CD4-positive, alpha-beta T cell treated with Interleukin-2 at 100 ng/mL for 4 hours (primary cell): ENCODE data around the gene ITGA11.

Experiments
- DNase-seq: peaks from one replicate; pipeline ENCODE4 v3.0.0-alpha.2; 2020; ENCODE audit warnings: low spot score

Gene ITGA11

DNA sequence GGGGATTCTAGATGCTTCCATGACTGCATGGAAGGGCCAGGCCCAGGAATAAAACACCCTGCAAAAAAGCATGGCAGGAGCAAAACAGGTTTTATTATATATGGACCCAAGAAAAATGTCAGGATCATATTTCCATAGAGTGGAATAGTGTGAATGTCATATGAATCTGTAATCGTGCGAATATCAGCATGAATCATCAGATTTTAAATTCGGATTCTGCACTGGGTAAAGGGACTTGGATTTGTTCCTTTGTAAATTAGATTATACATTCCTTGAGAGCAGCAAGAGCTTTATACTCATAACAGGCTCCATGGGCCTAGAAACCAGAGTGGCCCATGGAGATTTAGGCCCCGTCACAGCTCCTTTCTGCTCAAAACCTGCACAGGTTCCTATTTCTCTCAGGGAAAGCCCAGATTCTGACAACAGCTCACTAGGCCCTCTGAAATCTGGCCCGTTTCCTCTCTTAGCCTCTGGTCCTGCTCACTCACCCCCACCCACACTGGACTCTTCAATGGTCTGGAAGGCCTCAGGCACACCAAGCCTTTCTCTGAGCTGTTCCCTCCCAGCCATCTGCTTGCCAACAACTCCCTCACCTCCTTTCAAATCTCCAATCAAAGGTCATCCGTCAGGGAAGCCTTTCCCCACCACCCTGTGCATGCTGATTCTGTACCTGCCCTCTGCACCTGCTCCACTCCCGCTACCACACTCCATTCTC lies 78.4 kb downstream of the ITGA11 start:
- no peak for DNase-seq

DNA sequence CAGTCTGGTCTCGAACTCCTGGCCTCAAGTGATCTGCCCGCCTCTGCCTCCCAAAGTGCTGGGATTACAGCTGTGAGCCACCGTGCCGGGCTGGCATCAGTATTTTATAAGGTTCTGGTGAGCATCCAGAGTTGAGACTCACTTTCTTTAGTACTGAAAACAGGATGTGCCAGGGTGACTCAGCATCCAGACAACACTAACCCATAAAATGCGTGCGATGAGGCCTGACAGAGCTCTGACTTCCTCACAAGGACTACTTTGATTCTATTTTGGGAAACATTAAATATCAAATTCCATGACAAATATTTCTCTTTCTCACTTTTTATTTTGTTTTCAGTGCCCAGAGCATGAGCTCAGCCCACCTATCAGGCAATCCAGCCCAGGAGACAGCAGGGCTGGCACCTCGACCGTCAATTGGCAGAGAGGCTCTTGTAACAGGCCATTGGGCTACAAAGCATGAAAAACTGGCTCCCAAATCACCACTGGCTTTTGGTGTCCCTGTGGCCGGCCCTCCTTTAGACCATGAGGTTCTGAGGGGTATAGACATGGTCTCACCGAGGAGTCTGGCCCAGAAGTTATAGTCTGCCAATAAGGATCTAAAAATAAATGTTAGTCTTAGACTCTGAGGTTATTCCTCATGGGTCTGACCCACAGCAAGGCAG lies 79.4 kb downstream of the ITGA11 start:
- no peak for DNase-seq

DNA sequence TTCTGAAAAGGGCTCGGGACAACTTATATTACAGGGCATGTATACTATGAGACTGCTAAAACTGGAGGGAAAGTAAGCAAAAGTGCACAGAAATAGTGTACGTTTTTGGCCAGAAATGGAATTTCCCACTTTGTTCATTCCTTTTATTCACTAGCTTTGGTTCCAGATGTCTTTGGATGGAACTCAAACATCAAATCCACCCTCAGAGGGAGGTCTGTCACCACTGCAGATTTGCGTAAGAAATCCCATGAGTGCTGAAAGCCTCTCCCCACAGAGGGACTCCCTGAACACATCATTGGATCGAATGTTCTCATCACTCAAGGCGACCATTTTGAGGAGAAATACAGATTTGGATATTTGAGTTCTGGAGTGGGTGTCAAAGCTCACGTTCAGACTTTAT lies 82.8 kb downstream of the ITGA11 start:
- no peak for DNase-seq

DNA sequence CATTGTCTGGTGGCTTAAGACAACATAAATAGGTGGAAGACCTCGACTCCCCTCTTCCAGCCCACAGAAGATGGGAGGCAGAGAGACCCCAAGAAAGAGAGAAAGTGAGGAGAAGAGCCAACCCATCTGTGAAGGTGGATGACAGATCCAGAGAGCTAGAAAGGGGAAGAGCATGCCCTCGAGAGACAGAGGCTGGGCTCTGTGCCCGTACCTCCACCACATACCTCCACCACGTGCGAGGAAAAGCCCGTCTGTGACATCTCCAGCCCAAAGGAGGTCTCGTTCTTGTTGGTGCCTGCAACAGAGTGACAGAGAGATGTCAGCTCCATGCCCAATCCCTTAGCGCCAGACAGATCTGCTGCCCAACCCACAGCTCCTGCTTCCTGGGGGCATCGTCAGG lies 83.4 kb downstream of the ITGA11 start:
- no peak for DNase-seq

DNA sequence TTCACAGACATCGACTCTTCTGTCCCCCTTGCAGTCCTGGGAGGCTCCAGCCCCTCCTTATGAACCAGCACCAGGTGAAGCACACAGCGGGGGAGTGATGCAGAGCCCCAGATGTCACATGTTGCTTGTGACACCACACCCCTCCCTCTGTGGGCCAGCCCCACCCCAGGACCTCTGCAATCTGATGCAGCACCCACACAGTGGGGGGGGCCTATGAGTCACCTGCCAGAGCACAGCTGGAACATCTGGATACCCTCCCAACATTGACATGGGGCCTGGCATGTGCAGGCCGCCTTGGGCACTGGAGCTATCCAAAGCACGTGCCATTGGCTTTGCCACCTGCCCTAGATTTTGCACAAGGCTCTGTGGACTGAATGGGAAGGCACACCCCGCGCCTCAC lies 83.9 kb downstream of the ITGA11 start:
- no peak for DNase-seq

DNA sequence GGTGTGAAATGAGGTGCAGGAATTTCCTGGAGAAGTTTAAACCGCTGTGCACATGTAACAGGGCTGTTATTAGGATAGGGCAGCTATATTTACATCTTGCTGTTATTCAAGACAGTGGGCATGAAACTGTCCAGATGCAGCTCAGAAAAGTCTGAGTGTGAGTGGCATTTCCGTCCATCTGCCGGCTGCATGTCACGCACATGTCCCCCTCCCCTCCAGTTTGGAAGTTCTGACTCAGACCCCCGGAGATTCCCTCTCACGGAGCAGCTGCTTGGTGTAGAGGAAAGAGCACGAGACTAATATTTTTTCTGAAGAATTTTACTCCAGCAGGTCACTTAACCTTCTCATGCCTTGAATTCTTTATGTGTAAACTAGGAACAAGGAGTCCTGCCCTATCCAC lies 84.6 kb downstream of the ITGA11 start:
- no peak for DNase-seq

DNA sequence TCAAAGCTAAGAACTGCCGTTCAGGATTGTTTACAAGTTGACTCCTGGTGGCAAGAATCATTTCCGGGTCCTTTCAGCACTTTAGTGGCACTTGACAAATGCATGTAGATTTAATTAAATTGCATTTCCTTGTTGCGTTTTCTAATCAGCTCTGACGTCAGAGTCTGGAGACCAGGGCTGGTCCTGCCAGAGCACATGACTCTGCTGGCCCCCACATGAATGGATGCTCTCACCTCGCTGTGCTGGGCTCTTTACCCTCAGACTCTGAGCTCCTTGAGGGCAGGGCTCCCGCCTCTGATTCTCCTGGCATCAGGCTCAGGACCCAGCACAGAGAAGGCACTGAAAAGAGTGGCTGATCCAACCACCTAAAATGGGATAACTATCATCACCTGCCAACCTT lies 85.0 kb downstream of the ITGA11 start:
- no peak for DNase-seq

DNA sequence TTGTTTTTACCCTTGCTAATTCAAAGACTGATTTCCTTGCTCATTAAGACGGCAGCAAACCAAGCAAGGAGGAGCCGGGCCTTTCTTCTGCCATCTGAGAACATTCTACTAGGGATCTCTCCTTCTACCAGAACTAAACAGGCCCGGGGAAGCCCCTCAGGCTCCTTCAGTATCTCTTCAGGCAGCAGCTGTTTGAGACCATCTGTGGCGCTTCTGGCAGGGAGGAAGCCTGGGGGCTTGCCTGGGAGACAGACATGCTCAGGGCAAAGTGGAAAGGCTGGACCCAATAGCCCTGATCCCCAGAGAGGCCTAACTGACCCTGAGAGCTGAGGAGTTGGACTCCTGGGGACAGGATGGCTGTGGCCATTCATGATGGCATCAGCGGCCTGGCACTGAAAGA lies 86.5 kb downstream of the ITGA11 start:
- DNase-seq: no peak

DNA sequence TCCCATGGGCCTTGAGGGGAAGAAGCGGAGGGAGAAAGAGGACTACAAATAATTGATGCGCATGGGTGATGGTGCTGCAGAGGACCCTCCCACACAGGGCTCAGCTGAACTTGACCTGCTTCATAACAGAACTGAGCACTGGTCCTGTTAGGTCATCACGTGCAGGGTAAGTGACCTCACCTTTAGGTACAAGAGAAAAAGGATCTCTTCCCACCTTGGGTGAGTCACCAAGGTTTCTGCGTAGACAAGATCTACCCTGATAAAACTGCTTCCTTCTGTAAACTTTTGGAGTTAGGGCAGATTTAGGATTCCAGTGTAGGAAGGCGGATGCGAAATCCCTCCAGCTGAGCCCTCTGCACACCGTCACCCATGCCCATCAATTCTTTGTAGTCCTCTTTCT lies 87.4 kb downstream of the ITGA11 start:
- DNase-seq: no peak

DNA sequence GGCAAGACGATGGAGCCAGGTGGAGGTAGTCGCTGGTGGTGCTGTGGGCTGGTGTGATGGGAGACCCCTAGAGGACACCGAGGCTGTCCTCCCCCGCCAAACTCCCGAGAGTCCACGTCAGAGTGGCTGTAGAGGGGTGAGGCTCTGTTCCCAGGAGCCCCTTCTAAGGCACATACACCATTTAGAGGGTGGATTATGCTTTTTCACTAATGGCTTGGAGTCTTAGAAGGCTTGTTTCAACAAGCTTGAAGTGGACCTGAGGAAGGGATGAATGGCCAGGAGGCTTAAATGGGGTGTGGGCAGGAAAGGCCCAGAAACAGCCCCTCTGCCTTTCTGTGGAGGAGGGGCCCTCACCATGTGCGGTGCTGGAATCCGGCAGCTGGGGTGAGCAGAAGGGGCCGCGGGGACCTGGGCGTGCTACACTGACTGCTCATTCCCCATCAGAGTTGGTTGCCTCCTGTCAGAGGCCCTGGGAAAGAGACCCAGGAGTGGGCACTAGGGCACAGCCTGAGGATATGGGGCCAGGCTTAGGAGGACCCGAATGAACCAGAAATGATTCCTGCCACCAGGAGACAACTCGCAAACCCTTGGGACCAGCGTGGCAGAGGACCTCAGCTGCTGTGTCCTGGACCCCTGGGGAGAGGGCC lies 88.3 kb downstream of the ITGA11 start:
- no peak for DNase-seq

DNA sequence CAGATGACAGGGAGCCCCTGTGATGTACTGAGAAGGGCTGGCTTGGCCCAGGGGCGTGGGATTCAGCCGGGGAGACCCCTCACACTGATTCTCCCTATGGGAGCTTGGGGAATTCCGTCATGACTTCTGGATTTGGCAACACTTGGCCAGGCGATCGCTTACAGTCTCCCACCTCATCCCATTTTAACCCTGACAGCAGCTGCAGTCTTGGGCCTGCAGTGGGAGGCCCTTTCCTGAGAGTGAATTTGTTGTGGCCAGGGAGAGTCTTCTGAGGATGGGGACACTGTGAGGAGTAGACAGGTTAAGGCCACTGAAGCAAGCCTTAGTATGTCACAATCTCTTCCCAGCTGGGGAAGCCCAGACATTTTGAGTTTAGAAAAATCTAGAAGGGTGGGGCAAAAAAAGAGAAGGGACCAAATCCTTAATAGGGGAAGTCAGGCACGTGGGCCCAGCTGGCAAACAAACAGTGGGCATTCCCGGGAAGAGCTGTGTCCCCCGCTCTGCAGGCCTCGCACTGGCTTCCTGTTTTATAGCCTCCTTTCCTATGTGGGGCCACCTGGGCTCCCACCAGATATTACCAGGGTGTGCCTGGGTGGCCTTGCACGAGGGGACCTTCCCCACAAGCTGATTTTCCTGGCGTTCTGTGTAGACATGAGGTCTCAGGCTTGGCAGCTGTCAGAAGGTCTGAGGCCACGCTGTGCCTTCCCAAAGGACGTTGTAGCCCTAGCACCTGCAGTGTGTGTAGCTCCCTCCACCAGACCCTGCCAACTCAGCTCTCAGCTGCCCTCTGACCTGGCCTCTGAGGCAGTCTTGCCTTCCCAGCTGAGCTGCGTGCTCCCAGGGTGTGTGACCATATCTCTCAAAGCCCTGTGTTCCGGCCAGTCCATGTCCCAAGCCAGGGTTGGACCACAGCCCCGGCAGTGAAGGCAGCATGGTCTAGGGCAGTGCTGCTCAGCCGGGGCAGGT lies 89.9 kb downstream of the ITGA11 start:
- DNase-seq: no peak

DNA sequence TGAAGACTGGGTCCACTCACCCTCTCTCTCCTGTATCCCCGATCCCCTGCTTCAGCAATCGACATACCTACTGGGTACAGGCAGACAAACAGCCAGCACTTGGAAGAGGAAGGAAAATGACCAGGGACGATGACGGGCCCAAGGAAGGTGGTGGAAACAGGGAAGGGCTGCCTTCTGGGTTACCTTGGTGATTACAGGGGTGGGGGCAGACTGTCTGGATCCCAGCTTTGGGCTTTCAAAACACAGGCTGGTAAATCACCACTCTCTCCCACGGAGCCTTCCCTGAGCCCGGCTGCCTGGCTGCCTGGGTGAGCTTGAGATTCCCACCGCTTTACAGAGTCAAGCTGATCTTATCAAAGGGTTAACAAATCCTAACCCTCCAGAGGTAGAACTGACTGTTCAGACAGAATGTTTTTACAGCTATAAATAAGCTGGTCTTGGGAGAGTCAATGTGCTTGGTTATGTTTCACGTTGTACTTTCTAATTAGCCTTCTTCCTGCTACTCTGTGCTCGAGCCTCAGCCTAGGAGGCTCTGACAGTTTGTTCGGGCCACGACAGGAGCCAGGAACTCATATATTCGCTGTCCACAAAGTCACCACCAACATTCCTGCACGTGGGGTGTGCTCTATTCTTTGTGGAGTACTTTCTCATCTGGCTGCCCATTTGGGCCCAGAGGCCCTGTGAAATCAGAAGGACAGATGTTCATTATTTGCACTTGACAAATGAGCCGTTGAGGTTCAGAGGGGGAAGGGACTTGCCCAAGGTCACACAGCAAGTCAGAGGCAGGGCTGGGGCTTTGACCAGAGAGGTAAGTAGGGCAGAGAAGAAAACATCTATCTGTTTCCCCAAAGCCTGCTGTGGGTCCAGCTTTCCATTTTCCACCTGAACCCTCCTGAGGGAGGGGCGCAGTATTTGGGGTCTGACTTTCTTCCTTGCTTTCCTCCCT lies 91.0 kb downstream of the ITGA11 start:
- DNase-seq: no peak

DNA sequence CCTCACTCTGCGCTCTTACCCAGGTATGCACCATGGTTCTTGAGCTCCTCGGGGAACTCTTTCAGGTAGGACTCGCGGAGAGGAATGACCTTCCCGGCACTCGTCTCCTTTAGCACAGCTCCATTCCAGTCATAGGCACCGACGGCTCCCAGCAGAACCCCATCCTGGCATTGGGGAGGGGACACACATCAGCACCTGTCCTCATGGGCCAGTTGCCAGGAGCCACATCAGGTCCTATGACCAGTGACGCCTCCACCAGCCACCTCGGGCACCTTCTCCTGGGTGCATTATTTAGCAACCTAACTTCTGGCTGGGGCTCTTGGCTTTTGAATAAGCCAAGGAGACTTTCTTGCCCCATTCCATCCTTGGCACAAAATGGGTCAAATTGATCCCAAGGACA lies 92.5 kb downstream of the ITGA11 start:
- no peak for DNase-seq

DNA sequence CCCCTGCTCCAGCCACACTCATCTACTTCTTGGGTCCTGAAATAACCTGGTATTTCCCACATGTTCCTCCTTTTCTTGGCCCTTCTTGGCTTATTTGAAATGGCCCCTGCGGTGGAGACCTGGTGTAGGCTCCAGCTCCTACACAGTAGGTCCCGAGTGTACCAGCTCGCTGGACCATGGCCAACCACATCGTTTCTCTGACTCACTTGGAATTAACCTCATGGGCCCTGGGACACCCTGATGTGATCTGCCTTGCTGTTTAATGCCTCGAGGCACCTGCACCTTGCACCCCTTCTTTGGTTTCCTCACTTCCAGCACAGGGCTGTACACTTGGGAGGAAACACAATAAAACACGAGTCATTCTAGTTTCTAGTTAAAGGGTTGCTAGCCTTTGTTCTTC lies 94.1 kb downstream of the ITGA11 start:
- no peak for DNase-seq

DNA sequence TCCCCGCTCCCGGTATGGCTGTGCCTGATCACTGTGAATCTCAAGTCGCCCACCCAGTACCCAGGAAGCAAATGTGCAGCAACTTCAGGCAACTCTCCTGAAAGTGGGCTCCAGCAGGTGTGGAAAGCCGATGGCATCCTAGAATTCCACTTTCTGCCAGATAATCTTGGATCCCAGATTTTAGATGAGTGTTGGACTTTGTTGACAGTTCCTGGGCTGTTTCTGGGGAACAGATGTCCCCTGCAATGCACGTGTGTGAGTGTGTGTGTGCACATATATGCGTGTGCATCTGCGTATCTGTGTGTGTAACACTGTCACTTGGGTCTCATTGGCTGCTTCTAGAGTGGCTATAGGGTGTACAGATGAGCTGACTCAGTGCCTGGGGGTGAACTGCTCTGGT lies 95.4 kb downstream of the ITGA11 start:
- no peak for DNase-seq

DNA sequence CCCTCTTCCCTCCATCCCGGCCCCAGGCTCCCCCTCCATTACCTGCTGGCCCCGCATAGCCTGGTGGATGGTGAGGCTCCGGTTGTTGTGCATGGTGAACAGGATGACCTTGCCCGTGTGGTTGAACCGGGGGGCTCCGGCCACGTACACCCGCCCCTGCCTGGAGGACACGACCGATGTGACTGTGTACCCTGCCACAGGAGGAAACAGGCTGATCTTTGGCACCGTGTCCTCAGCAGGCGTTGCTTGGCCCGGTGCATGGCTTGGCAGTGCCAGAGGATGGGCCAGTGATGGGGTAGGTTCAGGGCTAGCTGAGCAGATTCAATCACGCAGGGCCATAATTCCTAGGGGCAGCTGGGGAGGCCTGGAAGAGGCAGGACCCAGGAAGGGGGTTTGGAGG lies 96.3 kb downstream of the ITGA11 start:
- DNase-seq: no peak

DNA sequence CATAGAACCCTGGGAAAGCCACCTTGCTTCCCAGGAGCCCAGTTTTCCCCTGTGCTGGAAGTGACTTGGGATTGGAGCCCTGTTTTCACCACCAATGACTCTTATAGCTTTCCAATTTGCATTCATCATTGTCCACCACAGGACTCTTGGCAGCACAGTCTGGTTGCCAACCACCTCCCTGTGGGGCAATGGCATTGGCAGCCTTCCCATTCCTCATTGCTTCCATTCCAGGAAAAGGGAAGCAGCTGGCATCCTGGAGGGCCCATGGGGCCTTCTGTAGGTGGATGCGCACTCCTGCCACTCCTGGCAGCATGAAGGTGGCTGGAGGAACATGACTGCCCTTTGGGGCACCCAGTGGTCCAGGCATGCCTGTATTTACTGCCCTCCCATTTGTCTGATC lies 96.7 kb downstream of the ITGA11 start:
- no peak for DNase-seq

DNA sequence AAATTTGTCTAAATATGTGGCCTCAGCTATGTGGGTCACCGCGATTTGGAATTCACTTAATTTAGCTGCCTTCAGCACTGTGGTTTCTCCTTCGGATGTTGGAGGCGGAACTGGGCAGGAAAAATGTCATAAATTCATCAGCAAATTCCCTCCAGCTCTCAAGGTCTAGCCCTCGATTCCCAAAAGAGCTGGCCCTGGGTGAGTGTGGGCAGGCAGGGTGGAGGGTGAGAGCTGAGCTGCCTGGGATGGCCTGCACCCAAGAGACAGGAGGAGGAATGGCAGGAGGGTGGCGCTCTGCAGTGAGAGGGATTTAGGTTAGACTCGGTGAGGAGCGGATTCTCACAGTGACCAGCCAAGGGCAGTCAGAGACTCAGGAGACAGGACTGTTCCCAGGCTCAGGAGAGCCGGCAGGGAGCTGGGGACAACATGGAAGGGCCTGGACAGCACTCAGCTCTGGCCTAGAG lies 97.3 kb downstream of the ITGA11 start:
- DNase-seq: no peak

DNA sequence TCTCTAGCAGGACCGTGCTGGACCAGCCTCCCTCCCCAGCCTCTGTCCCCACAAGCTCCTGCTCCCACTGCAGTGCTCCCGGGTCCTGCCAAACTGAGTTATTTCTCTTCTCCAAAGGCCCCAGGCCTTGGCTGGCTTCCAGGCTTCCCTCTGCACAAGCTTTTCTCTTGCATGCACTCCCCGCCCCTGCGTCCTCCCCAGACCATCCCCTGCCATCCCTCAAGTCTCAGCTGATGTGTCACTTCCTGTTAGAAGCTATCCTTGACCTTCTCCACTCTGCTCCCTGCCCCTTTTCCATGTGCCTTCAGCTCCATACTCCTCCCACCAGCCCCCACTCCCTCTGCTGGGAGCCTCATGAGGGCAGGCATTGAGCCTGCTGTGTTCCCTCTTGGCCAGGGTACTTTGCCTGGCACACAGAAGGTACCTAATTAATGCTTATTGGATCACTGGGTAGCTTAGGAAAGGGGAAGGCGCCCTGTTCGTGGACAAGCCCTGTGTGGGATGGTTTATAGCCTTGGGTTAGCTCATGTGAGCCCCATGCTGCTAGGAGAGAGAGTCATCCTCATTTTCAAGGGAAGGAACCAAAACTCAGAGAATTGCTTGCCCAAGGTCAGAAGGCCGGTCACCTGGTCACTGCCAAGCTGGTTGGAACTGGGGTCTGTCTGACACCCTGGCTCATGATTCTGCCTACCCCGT lies 98.0 kb downstream of the ITGA11 start:
- DNase-seq: no peak

DNA sequence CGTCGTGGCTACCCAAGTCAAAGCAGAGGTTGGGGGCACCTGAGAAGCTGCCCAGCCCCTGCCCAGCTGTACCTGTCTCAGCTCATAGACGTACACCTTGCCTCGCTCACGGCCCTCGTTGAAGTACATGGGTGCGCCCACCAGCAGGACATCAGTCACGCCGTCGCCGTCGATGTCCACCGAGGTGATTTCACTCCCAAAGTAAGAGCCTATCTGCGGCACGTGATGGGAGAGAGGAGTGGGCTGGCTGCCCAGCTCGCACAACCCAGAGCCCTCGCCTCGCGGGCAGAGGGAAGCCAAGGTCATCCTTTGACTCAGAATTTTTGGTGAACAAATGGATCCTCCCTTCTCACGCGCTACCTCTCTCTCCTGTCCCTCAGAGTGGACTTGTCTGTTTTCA lies 99.7 kb downstream of the ITGA11 start:
- DNase-seq: no peak

DNA sequence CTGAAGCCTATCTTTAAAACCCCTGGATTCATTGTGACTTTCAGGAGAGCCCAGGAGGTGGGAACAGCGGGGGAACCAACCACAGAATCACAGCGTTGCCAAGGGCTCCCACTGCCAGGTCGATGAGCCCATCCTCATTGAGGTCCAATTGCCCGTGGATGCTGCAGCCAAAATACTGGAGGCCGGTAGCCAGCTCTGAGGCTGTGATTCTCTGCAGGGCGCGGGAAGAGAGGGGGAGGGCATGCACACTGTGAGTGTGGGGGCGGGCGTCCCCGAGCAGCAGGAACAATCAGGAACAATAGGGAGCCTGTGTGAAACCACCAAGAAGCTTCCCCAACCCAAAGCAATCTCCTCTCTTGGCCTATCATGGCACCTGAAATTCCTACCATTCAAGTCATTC lies 101.1 kb downstream of the ITGA11 start:
- no peak for DNase-seq
